Kidney glomerular epithelial cell (primary cell): ENCODE measurements around the gene RIT1.

Source experiments
- DNase-seq: peaks from one replicate; lab custom pipeline; 2025; lab: John Stamatoyannopoulos, UW

Gene RIT1

DNA sequence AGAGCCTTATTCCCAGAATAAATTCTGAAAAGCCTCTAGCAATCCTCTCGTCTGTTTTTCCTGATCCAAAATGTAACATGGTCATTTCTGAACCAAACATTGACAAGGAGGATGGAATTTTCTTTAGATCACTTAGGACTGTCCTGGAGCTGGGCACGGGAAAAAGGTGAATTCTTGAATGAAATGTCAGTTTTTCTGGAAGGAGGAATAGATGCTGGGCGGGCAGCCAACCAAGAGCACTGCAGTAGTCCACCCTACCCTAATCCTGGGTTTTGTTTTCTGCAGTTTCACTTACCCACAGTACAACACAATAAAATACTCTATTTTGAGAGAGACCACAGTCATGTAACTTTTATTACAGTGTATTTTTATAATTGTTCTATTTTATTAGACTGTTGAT lies 20.9 kb downstream of the RIT1 start:
- no peak for DNase-seq

GRCh38 chr1:155889566-155889965 lies 21.6 kb downstream of the RIT1 start:
- DNase-seq, result no peak

- DNase-seq, result no peak
Observed at GRCh38 chr1:155888481-155888880, 22.7 kb downstream of the RIT1 start.

- DNase-seq, result no peak
Observed at GRCh38 chr1:155884982-155885381, 26.2 kb downstream of the RIT1 start.

DNA sequence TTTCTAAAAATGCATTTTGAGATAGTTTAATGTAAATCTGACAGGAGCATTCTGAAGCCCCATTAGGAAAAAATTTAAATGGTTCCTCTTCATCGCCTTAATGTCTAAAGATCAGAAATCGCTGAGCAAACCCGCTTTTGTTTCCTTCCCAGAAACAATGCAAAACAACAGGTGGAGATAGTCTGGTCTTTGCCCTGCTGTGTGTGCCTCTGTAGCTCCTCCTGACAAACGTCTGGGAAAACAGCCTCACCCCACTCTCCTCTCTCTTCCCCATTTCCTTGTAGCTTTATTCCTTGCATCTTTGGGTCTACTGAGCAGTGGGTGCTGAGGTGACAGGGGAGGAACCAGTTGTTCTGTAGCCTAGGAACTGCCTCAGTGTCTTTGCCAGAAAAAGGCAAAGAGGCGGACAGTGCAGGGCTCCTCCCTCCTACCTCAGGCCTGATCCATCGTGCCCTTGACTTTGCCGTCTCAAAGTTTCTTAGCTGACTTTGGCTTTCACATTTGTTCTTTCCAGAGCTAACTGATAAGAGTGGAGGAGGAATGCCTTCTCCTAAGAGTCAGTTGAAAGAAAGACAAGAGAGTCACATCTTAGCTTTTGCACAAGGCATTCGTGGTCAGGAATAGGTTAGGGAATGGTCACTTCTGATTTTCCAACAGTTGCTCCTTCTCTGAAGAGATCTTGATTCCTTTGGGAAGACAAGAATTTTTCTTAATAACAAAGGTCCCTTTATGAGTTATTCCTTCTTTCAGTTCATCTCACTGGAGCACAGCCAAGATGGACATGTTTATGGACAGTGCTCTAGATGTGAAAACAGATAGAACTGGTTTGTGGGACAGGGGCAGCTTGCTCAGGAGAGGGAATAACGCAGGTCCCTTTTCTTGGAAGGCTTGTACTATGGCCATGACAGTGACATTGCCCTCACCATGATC lies 26.9 kb downstream of the RIT1 start:
- no peak for DNase-seq

GRCh38 chr1:155882766-155883165 lies 28.4 kb downstream of the RIT1 start:
- no peak for DNase-seq

DNA sequence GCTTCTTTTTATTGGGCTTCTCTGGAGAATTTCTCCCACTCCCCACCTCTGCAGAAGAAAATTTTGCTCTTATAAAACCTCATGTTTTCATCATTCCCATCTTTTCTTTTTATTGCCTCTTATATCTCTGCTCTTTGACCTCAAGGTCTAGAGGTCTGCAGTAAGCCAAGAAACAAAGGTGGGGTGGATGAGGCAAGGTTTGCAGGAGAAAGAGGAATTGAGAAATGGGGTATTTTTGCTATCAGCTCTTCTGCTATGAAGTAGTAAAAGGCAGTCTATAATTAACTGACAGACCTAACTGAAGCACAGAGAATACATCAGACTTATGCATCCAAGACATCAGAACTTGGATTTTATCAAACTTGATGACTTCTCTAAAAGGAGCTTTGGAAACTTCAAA lies 28.9 kb downstream of the RIT1 start:
- DNase-seq, result no peak

DNA sequence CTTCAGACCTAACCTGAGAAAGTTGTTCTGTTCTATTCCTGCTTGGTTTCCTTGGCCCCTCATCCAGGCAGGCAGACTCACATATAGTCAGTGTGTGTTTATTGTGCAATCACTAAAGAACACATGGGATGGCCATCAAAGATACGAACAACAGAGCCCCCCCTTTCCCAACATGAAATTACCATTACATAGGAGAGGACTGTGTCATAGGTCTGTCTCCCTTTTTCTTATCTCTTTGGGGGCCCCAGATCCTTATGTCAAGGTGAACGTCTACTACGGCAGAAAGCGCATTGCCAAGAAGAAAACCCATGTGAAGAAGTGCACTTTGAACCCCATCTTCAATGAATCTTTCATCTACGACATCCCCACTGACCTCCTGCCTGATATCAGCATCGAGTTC lies 30.2 kb downstream of the RIT1 start:
- DNase-seq, result no peak

DNA sequence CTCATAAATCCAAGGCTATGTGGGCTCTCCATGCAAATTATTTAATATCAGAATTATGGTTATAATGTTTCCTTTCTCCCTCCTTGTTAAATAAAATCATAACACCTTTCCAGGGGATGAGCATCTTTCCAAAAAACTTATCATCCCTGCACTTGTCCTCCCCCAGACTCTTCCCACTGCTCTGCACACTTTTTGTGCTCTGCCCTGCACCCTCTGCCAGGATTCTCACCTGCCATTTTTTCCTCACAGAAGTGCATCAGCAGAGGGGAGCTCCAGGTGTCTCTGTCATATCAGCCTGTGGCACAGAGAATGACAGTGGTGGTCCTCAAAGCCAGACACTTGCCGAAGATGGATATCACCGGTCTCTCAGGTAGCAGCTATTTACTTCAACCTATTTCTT lies 30.9 kb downstream of the RIT1 start:
- no peak for DNase-seq

- DNase-seq, result no peak
Observed at GRCh38 chr1:155877945-155878344, 33.2 kb downstream of the RIT1 start.

GRCh38 chr1:155873860-155874259 lies 37.3 kb downstream of the RIT1 start:
- no peak for DNase-seq

DNA sequence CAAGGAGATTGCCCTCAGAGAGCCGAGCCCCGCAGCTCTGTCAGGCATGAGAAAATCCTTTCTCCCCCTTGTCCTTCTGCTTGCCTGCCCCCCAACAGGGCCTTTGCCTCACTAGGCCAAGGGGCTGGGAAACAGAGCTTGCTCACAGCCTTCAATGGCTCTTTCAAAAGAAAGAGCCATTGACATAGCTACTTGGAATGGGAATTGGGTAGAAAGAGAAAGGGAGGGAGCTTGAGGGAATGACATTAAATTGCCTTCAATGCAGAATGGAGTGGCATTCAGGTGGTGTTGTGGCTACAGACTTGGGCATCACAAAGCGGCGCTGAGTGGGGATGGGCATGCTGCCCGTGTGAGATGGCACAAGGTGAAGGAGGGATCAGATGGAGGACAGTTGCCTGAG lies 38.6 kb downstream of the RIT1 start:
- DNase-seq, result no peak

- DNase-seq, result no peak
Observed at GRCh38 chr1:155871390-155871789, 39.8 kb downstream of the RIT1 start.

DNA sequence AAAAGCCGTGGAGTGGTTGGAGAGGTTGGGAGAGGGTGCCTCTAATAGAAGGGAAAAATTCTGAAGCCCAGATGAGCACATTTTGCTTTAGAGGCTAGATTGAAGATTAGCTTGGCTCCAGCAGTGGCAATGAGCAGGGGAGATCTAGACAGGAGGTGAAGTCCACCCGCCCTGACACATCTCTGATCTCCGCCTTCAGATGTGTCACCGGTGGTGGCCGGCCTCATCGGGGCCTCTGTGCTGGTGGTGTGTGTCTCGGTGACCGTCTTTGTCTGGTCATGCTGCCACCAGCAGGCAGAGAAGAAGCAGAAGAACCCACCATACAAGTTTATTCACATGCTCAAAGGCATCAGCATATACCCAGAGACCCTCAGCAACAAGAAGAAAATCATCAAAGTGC lies 43.4 kb downstream of the RIT1 start:
- DNase-seq, result no peak

- no peak for DNase-seq
Observed at GRCh38 chr1:155864393-155864792, 46.8 kb downstream of the RIT1 start.

GRCh38 chr1:155861896-155862295 lies 49.3 kb downstream of the RIT1 start:
- no peak for DNase-seq

- no peak for DNase-seq
Observed at GRCh38 chr1:155860970-155861510, 50.1 kb downstream of the RIT1 start.

GRCh38 chr1:155859881-155860871 lies 51.0 kb downstream of the RIT1 start:
- peak; percentile 71 for DNase-seq

- peak; percentile 93 for DNase-seq
Observed at GRCh38 chr1:155859234-155859829, 51.8 kb downstream of the RIT1 start, which contains the start of gene SYT11. Gene SYT11, plus strand, starts transcription at chr1:155859567. Its CDS starts 195 bp downstream, at chr1:155859762.

GRCh38 chr1:155858800-155859233 lies 52.3 kb downstream of the RIT1 start:
- no peak for DNase-seq

DNA sequence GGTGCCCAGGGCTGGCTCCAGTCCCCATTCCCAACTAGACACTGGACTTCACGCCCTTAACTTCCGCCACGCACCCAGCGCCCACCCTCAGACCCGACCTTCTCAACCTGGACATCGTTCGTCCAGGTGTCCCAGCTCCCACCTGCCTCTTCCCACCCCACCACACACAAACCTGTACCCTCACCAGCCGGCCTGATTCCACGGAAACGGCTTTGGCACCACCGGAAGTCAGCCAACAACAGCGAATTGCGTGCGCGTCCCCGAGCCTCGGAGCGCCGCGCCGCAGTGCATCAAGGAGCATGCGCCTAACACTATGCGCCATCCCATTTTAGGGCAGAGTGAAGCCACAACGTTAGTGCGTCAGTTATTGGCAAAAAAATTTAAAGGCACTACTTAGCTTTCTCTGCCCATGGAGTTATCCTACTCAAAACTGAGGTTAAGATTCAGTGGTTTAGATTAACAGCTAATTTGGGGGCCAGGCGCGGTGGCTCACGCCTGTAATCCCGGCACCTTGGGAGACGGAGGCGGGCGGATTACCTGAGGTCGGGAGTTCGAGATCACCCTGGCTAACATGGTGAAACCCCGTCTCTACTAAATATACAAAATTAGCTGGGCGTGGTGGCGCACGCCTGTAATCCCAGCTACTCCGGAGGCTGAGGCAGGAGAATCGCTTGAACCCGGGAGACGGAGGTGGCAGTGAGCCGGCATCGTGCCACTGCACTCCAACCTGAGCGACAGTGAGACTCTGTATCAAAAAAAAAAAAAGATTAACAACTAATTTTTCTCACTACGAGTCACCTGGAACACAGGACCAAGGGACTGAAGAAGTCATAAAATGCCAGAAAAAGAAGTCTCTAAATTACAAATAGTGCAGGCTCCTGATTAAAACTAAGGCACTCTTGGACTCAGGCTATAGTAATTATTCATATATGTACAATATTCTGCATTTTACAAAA lies 53.9 kb downstream of the RIT1 start, which contains the start of gene GON4L:
GON4L (minus strand) TSS at position 240 of the 956 bp plus-strand sequence. CDS start 3,434 bp downstream, outside the sequence.
- peak; percentile 92 for DNase-seq
